OCI-LY3 (cell line): Measurements from ENCODE around the gene SFXN5.

ENCODE experiments used
- H2AFZ ChIP-seq: fragments of 200-600, 300-600 bp; shearing (Covaris generic); 2 replicates; pipeline ENCODE4 v1.6.0; 2014; ENCODE audit warnings: antibody characterized with exemption, low read depth, low read length
- H3K27ac ChIP-seq: fragments of 200-600, 300-600 bp; sonication (generic); 2 replicates; pipeline ENCODE4 v1.5.1; 2014; ENCODE audit warnings: mild to moderate bottlenecking, low read length, moderate library complexity, mixed read lengths
- H3K27me3 ChIP-seq: fragments of 200-600, 300-600 bp; sonication (generic); 2 replicates; pipeline ENCODE4 v1.6.1; 2014; ENCODE audit warnings: low read depth, low read length, mixed read lengths
- H3K36me3 ChIP-seq: fragments of 200-600, 300-600 bp; sonication (generic); replicated peaks from 2 replicates; pipeline ENCODE3; 2014; ENCODE audit warnings: low read depth, low read length, mixed read lengths
- H3K4me1 ChIP-seq: fragments of 300-600, 200-600 bp; sonication (generic); 2 replicates; pipeline ENCODE4 v1.6.1; 2014; ENCODE audit warnings: low read length, mixed read lengths
- H3K4me2 ChIP-seq: fragments of 200-600, 300-600 bp; sonication (generic); 2 replicates; pipeline ENCODE4 v1.6.1; 2014; ENCODE audit warnings: low read length, mixed read lengths
- H3K4me3 ChIP-seq: fragments of 300-600, 200-600 bp; sonication (generic); 2 replicates; pipeline ENCODE4 v1.5.1; 2014; ENCODE audit warnings: antibody characterized with exemption, mild to moderate bottlenecking, low read length, moderate library complexity
- H3K79me2 ChIP-seq: fragments of 300-600, 200-600 bp; shearing (Covaris generic); 2 replicates; pipeline ENCODE4 v1.6.1; 2014; ENCODE audit warnings: mild to moderate bottlenecking, low read length, mixed read lengths
- H3K9ac ChIP-seq: fragments of 300-600, 200-600 bp; shearing (Covaris generic); 2 replicates; pipeline ENCODE4 v1.6.0; 2014; ENCODE audit warnings: mild to moderate bottlenecking, low read length, moderate library complexity
- H3K9me3 ChIP-seq: fragments of 200-600, 300-600 bp; shearing (Covaris generic); 2 replicates; pipeline ENCODE4 v1.6.1; 2014; ENCODE audit warnings: low read length, mixed read lengths; ENCODE audit not compliant: insufficient read depth
- H4K20me1 ChIP-seq: fragments of 200-600, 300-600 bp; sonication (generic); 2 replicates; pipeline ENCODE4 v1.6.1; 2016; ENCODE audit warnings: low read length, mixed read lengths; ENCODE audit not compliant: insufficient read depth
- EZH2phosphoT487 ChIP-seq: fragments of 200-600 bp; shearing (Covaris generic); IDR thresholded peaks from 2 replicates; pipeline ENCODE4 v1.6.1; 2018; ENCODE audit warnings: antibody characterized with exemption, mixed run types, low read depth
- TF ChIP-seq, protein P1 (sequence below): fragments of 200-600, 300-600 bp; sonication (generic); IDR thresholded peaks from 2 replicates; pipeline ENCODE4 v1.5.1; 2014; ENCODE audit warnings: antibody characterized with exemption, low read length, low read depth

Gene SFXN5

DNA sequence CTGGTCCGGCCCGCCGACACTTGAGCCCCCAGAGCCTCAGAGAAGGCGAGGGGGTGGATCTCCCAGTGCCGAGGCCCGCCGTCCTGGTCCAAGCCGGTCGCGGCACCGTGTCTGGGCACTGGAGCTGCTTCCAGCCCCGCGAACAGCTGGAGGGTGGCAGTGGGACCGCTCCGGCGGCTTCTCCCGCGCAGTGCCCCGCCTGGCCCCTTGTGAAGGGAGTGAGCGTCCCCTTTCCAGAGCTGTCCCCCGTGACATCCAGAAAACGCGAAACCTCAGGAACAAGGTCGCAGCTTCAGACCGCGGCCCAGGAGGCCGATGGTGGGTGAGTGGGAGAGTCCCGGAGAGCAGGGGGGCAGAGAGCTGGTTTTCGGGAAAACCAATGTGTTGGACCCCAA is 154.8 kb downstream of the SFXN5 start:
- H3K4me1 ChIP-seq = no peaks in the 10 kb centered on the region

DNA sequence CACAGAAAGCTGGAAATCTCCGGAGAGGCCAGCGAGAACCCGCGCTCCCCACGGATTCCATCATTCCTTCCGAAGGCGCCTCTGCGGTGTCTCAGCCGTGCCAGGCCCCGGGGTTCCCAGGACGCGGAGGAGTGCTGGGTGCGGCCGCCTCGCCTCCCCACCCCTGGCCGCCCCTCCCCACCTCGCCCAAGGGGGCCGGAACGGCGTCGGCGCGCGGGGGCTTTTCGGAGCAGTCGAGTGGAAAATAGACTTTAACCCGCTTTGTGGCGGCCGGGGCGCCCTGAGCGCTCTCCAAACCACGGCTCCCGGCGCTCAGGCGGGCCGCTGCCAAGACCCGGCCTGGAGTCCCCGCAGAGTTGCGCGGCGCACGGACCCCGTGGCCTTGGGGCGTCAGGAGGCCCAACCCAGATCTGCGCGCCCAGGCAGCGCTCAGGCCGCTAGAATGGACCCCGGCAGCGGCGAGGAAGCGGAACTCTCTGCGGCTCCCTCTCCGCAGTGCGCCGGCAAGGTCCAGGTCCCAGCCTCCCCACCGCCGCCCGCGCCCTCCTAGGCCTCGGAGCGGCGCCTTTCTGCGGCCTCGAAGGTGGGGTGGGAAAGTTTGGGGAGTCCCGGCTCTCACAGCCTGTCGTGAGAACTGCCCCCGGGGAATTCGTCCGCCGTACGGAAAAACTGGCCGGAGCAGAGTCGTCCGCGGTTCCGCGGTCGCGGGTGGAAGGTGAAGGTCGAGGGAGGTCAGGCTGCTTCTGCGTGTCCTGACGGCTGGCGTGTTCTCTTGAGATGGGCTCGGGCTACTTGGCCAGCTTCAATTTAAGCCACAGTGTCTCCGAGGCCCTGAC is 155.4 kb downstream of the SFXN5 start:
- TF ChIP-seq EZH2phosphoT487 = no peak
- TF ChIP-seq, protein P1, sequence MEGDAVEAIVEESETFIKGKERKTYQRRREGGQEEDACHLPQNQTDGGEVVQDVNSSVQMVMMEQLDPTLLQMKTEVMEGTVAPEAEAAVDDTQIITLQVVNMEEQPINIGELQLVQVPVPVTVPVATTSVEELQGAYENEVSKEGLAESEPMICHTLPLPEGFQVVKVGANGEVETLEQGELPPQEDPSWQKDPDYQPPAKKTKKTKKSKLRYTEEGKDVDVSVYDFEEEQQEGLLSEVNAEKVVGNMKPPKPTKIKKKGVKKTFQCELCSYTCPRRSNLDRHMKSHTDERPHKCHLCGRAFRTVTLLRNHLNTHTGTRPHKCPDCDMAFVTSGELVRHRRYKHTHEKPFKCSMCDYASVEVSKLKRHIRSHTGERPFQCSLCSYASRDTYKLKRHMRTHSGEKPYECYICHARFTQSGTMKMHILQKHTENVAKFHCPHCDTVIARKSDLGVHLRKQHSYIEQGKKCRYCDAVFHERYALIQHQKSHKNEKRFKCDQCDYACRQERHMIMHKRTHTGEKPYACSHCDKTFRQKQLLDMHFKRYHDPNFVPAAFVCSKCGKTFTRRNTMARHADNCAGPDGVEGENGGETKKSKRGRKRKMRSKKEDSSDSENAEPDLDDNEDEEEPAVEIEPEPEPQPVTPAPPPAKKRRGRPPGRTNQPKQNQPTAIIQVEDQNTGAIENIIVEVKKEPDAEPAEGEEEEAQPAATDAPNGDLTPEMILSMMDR = no peak
- Histone ChIP-seq H3K27me3 (peaks cover 34% of the 10 kb centered on the region), H3K9me3 (no peaks in the 10 kb centered on the region), H3K4me2 (no peak overlapping the region), H3K4me3 (no peak overlapping the region), H3K79me2 (no peaks in the 10 kb centered on the region), H3K36me3 (no peaks in the 10 kb centered on the region), H3K4me1 (no peaks in the 10 kb centered on the region), H4K20me1 (no peaks in the 10 kb centered on the region), H3K27ac (no peak overlapping the region), H3K9ac (no peak overlapping the region), H2AFZ (no peak overlapping the region)

More for the DNA sequence above, 154.8 kb downstream of the SFXN5 start:
- Histone ChIP-seq H3K79me2 (no peaks in the 10 kb centered on the region), H3K9me3 (no peaks in the 10 kb centered on the region), H3K27ac (no peak overlapping the region), H3K9ac (no peak overlapping the region), H3K36me3 (no peaks in the 10 kb centered on the region), H3K4me3 (no peak overlapping the region), H3K27me3 (peaks cover 28% of the 10 kb centered on the region), H3K4me2 (no peak overlapping the region), H2AFZ (no peak overlapping the region), H4K20me1 (no peaks in the 10 kb centered on the region)
- TF ChIP-seq, protein P1 = no peak
- TF ChIP-seq EZH2phosphoT487 = no peak

DNA sequence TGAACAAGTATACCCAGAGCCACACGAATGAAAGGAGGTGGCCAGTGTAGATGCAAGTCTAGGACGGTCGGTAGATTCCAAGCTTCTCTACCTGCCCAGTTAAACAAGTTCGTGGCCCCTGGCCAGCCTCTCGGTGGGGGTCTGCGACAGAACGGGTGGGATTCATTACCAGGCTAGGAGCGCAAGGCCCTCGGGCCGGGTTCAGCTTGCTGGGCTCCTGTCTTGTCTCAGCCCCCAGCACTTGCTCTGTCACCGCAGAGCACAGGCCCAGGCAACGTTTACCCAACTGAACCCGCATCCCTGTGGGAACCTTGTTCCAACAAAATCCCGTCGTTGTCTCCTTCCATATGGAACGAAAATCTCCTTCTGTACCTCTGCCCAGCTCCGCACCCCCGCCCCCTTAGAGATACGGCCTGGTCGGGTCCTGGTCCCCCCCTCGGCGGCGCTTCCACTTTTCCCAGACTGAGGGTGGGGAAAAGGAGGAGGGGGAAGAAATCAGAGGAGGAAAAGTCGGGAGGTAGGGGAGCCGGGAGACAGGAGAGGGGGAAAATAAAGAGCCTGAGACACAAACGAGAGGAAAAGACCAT is 156.1 kb downstream of the SFXN5 start:
- no peaks in the 10 kb centered on the region for H3K9me3 ChIP-seq
- H4K20me1 ChIP-seq = no peaks in the 10 kb centered on the region
- H2AFZ ChIP-seq = no peak overlapping the region
- TF ChIP-seq, protein P1 = no peak
- no peak for TF ChIP-seq EZH2phosphoT487
- no peak overlapping the region for H3K4me3 ChIP-seq
- no peaks in the 10 kb centered on the region for H3K4me1 ChIP-seq
- H3K79me2 ChIP-seq = no peaks in the 10 kb centered on the region
- peaks cover 40% of the 10 kb centered on the region for H3K27me3 ChIP-seq
- no peak overlapping the region for H3K9ac ChIP-seq
- H3K36me3 ChIP-seq = no peaks in the 10 kb centered on the region
- H3K4me2 ChIP-seq = no peak overlapping the region
- H3K27ac ChIP-seq = no peak overlapping the region

- Histone ChIP-seq H3K79me2 (no peaks in the 10 kb centered on the region), H2AFZ (no peak overlapping the region), H3K36me3 (no peaks in the 10 kb centered on the region), H3K27ac (no peak overlapping the region), H3K4me1 (no peaks in the 10 kb centered on the region), H4K20me1 (no peaks in the 10 kb centered on the region), H3K4me2 (no peak overlapping the region), H3K9me3 (no peaks in the 10 kb centered on the region), H3K4me3 (no peak overlapping the region), H3K9ac (no peak overlapping the region), H3K27me3 (peaks cover 46% of the 10 kb centered on the region)
- no peak for TF ChIP-seq EZH2phosphoT487
- TF ChIP-seq, protein P1 = no peak
Measured at GRCh38 chr2:72914589-72915319, 156.8 kb downstream of the SFXN5 start.
